GM18867 (cell line): ENCODE data around the gene TKTL2.
"Not testable (repeated sequence)": the region's sequence is repeated elsewhere in the genome, so short reads cannot be mapped to it uniquely, and the experiment has no call there.

ENCODE experiments used
- ATAC-seq: cut with Tn5 transposase; IDR thresholded peaks from one replicate; pipeline ENCODE4 v1.9.1; 2021; ENCODE audit warnings: mild to moderate bottlenecking, moderate library complexity; ENCODE audit not compliant: unreplicated experiment

TKTL2 gene

GRCh38 chr4:163447481-163447880 is 26.1 kb downstream of the TKTL2 start:
- no peak for ATAC-seq

- ATAC-seq = not testable (repeated sequence)
These were observed 26.5 kb downstream of the TKTL2 start for GRCh38 chr4:163447023-163447422.

GRCh38 chr4:163440040-163440439 is 33.5 kb downstream of the TKTL2 start:
- ATAC-seq = no peak
